ENCODE results near the gene CADM1.

DNA sequence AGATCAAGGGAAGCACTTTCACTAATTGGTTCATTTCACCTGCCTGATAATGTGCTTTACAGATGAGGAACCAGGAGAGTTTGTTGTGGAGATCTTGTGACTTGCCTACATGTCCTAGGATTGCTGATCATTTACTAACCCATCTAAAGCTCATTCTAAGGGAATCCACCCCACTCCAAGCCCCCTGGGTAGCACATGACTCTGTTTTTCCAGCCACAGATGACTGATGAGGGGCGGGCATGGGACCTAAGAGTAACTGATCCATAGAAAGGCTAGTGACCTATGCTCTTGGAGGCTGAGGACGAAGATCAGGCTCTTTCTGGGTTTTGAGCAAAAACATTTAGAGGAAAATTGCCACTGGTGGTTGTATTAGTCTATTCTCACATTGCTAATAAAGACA, 378.1 kb downstream of the CADM1 start:
- TF ChIP-seq, protein P1, sequence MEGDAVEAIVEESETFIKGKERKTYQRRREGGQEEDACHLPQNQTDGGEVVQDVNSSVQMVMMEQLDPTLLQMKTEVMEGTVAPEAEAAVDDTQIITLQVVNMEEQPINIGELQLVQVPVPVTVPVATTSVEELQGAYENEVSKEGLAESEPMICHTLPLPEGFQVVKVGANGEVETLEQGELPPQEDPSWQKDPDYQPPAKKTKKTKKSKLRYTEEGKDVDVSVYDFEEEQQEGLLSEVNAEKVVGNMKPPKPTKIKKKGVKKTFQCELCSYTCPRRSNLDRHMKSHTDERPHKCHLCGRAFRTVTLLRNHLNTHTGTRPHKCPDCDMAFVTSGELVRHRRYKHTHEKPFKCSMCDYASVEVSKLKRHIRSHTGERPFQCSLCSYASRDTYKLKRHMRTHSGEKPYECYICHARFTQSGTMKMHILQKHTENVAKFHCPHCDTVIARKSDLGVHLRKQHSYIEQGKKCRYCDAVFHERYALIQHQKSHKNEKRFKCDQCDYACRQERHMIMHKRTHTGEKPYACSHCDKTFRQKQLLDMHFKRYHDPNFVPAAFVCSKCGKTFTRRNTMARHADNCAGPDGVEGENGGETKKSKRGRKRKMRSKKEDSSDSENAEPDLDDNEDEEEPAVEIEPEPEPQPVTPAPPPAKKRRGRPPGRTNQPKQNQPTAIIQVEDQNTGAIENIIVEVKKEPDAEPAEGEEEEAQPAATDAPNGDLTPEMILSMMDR (conservative IDR thresholded peaks at IDR 0.05 in 1 of 2, IDR thresholded peaks at IDR 0.05 in 1 of 2; ENCODE audit: extremely low read depth in 1 of 2, insufficient read depth in 1 of 2, low read depth in 1 of 2, low read length in 2 of 2) = no peak
- TF ChIP-seq EZH2 (IDR thresholded peaks at IDR 0.05; ENCODE audit: borderline replicate concordance, low read length) = no peak
